Measurements from ENCODE around the gene HIVEP3.

DNA sequence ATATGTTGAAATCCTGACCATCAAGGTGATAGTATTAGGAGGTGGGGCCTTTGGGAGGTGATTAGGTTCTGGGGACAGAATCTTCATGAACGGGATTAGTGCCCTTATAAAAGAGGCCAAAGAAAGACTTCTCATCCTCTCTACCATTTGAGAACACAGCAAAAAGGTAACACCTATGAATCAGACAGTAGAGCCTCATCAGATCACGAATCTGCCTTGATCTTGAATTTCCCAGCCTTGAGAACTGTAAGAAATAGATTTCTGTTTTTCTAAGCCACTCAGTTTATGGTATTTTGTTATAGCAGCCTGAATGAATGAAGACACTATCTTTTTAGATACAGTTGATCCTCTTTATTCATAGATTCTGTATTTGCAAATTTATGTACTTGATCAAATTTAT is 227.3 kb downstream of the HIVEP3 start:
- no peak for TF ChIP-seq POLR2A (IDR thresholded peaks at IDR 0.05)
- TF ChIP-seq, protein P1, sequence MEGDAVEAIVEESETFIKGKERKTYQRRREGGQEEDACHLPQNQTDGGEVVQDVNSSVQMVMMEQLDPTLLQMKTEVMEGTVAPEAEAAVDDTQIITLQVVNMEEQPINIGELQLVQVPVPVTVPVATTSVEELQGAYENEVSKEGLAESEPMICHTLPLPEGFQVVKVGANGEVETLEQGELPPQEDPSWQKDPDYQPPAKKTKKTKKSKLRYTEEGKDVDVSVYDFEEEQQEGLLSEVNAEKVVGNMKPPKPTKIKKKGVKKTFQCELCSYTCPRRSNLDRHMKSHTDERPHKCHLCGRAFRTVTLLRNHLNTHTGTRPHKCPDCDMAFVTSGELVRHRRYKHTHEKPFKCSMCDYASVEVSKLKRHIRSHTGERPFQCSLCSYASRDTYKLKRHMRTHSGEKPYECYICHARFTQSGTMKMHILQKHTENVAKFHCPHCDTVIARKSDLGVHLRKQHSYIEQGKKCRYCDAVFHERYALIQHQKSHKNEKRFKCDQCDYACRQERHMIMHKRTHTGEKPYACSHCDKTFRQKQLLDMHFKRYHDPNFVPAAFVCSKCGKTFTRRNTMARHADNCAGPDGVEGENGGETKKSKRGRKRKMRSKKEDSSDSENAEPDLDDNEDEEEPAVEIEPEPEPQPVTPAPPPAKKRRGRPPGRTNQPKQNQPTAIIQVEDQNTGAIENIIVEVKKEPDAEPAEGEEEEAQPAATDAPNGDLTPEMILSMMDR (IDR thresholded peaks at IDR 0.05), result no peak
